Measurements from ENCODE around the gene MAML3. TPM values are rescaled to one million over a fixed set of nuclear protein-coding genes. Genes with fewer than 3 reads are reported as not detected.
A peak's percentile ranks its signal among the peaks of the same experiment; 100 is the strongest.

The MAML3 gene
- total and polyA plus RNA-seq, 2 of the 13 experiments (the other 11 are each of a cell fraction or from before 2014, with no cell fraction given) = 0.05 to 0.13 TPM

GRCh38 chr4:139718358-139718757 lies 435.6 kb downstream of the MAML3 start:
- Histone ChIP-seq H3K27me3 (ENCODE audit: control insufficient read depth in 1 of 2, insufficient read depth in 2 of 2, low read length in 2 of 2) (no peaks in the 10 kb centered on the region), H3K4me2 (ENCODE audit: low read depth, low read length) (no peak overlapping the region), H3K4me3 (replicated peaks in 1 of 3; ENCODE audit: insufficient read depth in 1 of 3, low read depth in 2 of 3, low read length in 3 of 3) (no peak overlapping the region), H3K4me1 (ENCODE audit: insufficient read depth, low read length) (no peaks in the 10 kb centered on the region), H4K20me1 (ENCODE audit: insufficient read depth, low read length) (no peaks in the 10 kb centered on the region), H3K9me3 (ENCODE audit: low read length) (no peaks in the 10 kb centered on the region), H3K27ac (ENCODE audit: extremely low read length, insufficient read depth, low read length) (no peak overlapping the region), H3K36me3 (replicated peaks in 1 of 2; ENCODE audit: control insufficient read depth in 1 of 2, insufficient read depth in 2 of 2, low read length in 2 of 2) (peaks cover 7 to 37% of the 10 kb centered on the region in 2 experiments), H3K9ac (ENCODE audit: insufficient read depth, low read depth, low read length) (no peak overlapping the region), H2AFZ (ENCODE audit: low read length) (no peak overlapping the region), H3K79me2 (ENCODE audit: insufficient read depth, low read length) (no peaks in the 10 kb centered on the region)
- no TSS peak for BruUV-seq (replicated peaks)
- in situ Hi-C loops (cut with HindIII; ENCODE audit: extremely low pct_ligation_motif_present, low pct_unique_long_range_greater_than_20kb) = no loop called here
- CTCF ChIA-PET (ENCODE audit: low intra/inter-chr PET ratio, low total read pairs) = no interaction called here
- DNase-seq (ENCODE audit: low spot score) (no peak), FAIRE-seq (no peak), ATAC-seq (peak; percentile 63)
- no CpG with 5 or more reads among the region's 6 CpGs for WGBS (ENCODE audit: low lambda C conversion rate)
- intact Hi-C loops (cut with micrococcal nuclease; ENCODE audit: unreplicated experiment) = no loop called here
- peak; percentile 27; the same call in 1 of the 2 replicates for TF ChIP-seq SPEN (CRISPR knock-in tag; IDR thresholded peaks at IDR 0.05; ENCODE audit: low read depth)
- TF ChIP-seq ZC3H13 (CRISPR knock-in tag; IDR thresholded peaks at IDR 0.05) = 0 out of 2 replicates have a peak, but pooled peaks have one; percentile 16
- TF ChIP-seq ZNF710 (CRISPR knock-in tag; IDR thresholded peaks at IDR 0.05; ENCODE audit: borderline replicate concordance) = no peak
- TF ChIP-seq AGO2 (optimal IDR thresholded peaks at IDR 0.05; ENCODE audit: low read depth, low read length) = peak; percentile 89
- TF ChIP-seq HCFC1 (IDR thresholded peaks at IDR 0.05; ENCODE audit: low read depth, low read length) = no peak
- no peak for TF ChIP-seq ETV6 (CRISPR knock-in tag; conservative IDR thresholded peaks at IDR 0.05)
- TF ChIP-seq ZNF574 (CRISPR knock-in tag; IDR thresholded peaks at IDR 0.05) = no peak
- TF ChIP-seq ZNF232 (CRISPR knock-in tag; IDR thresholded peaks at IDR 0.05; ENCODE audit: borderline replicate concordance) = peak; percentile 35; the same call in 1 of the 2 replicates
- TF ChIP-seq RBM22 (optimal IDR thresholded peaks at IDR 0.05; ENCODE audit: low read length) = peak; percentile 27
- peak; percentile 47; the same call in 1 of the 2 replicates for TF ChIP-seq POLR2AphosphoS5 (IDR thresholded peaks at IDR 0.05; ENCODE audit: low read depth, low read length)
- 0 out of 2 replicates have a peak, but pooled peaks have one; percentile 18 for TF ChIP-seq ZFP37 (CRISPR knock-in tag; IDR thresholded peaks at IDR 0.05; ENCODE audit: borderline replicate concordance)
- TF ChIP-seq BRCA1 (CRISPR knock-in tag; IDR thresholded peaks at IDR 0.05) = 0 out of 2 replicates have a peak, but pooled peaks have one; percentile 45
- TF ChIP-seq POLR2G (IDR thresholded peaks at IDR 0.05; ENCODE audit: low read depth, low read length) = peak; percentile 46; the same call in 1 of the 2 replicates
- POLR2A ChIA-PET = no interaction called here

Measured in HepG2 (cell line).